ENCODE measurements around the gene EIF4G3.

DNA sequence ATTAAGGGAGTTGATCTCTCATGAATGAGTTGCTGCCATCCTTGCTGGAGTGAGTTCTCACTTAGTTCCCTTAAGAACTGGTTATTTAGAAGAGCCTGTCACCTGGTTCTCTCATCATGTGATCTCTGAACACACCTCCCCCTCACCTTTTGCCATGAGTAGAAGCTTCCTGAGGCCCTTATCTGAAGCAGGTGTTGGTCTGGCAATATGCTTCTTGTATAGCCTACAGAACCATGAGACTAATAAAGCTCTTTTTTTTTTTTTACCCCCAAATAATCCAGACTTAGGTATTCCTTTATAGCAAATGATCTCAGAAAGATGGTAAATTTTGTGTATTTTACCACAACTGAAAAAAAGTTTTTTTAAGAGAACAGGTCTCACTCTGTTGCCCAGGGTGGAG lies 158.0 kb downstream of the EIF4G3 start:
- TF ChIP-seq, protein P1, sequence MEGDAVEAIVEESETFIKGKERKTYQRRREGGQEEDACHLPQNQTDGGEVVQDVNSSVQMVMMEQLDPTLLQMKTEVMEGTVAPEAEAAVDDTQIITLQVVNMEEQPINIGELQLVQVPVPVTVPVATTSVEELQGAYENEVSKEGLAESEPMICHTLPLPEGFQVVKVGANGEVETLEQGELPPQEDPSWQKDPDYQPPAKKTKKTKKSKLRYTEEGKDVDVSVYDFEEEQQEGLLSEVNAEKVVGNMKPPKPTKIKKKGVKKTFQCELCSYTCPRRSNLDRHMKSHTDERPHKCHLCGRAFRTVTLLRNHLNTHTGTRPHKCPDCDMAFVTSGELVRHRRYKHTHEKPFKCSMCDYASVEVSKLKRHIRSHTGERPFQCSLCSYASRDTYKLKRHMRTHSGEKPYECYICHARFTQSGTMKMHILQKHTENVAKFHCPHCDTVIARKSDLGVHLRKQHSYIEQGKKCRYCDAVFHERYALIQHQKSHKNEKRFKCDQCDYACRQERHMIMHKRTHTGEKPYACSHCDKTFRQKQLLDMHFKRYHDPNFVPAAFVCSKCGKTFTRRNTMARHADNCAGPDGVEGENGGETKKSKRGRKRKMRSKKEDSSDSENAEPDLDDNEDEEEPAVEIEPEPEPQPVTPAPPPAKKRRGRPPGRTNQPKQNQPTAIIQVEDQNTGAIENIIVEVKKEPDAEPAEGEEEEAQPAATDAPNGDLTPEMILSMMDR (IDR thresholded peaks at IDR 0.05; ENCODE audit: low read length), result no peak
- no peak for TF ChIP-seq EZH2 (optimal IDR thresholded peaks at IDR 0.05; ENCODE audit: low read depth, low read length)
